ENCODE results near the gene ZNF326.
"Not testable (repeated sequence)": the region's sequence is repeated elsewhere in the genome, so short reads cannot be mapped to it uniquely, and the experiment has no call there.

ZNF326 gene

DNA sequence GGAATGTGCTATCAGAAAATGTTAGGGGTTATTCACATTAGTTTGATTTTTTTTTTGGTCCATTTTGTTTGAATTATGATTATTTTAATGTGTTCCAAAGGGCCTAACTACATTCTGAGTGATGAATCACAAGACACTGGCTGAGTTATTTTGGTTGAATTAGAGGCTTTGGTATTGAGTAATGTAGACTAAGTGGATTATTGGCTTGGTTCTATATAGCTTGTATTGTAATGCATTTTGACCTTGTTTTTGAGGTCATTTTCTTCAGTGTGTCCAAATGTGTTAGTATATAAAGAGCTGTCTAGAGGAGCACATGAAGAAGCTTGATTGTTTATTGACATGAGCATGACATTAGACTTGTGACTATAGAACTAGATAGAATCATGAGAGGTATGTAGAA is 3.4 kb downstream of the ZNF326 start:
- DNase-seq, result no peak

DNA sequence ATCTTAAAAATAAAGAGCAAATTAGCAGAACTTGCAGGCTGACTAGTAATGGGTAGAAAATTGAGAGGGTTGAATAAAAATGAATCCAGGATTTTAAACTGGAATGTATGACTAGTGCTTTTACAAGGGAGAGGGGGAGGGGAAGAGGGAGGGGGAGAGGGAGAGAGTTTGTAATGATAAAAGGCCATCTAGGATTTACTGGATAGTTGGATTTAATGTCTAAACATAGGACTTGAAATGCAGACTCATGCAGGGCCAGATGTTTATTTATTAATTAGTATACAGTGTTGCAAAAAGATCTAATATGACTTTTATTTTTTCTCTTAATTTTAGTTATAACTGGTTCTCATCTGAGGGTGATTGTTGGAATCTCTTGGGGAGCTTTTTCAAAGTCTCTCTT is 4.3 kb downstream of the ZNF326 start:
- no peak for DNase-seq

DNA sequence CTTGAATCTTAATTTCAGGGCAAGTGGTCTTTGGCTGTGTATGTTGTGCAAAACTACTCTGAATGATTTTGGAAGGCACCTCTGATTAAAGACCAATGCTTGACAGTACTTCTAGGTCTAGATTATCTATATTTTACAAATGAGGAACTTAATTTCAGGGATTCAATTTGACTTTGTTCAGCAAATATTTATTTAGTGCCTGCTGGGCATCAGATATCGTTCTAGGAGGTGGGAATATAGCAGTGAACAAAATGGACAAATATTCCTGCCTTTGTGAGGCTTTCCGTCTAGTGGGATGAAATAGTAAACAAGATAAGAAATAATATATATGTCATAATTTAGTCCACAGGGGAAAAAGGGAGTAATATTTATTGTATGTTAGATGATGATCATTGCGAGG is 4.7 kb downstream of the ZNF326 start:
- no peak for DNase-seq

DNA sequence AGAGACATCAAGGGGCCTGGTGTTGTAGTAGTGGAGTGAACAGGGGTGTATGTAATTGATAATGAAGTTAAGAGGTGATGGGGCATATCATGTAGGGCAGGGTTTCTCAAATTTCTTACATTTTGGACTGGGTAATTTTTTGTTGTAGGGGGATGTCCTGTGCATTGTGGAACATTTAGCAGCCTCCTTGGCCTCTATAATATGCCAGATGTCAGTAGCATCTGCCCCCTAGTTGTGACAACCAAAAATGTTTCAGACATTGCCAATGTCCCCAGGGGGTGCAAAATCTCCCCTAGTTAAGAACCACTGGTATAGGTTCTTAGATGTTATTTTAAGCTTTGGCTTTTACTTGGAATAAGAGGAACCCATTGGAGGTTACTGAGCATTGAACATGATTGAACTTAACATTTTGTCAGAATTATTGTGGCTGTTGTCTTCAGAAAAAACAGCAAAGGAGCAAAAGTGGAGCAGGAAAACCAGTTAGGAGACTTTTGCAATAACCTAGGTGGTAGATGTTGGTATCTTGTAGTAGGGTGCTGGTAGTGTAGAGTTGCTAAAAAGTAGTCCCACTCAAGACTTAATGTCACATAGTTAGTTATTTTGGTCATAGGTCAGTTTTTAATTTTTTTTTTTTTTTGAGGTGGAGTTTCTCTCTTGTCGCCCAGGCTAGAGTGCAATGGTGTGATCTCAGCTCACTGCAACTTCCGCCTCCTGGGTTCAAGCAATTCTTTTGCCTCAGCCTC is 6.2 kb downstream of the ZNF326 start:
- no peak for DNase-seq

DNA sequence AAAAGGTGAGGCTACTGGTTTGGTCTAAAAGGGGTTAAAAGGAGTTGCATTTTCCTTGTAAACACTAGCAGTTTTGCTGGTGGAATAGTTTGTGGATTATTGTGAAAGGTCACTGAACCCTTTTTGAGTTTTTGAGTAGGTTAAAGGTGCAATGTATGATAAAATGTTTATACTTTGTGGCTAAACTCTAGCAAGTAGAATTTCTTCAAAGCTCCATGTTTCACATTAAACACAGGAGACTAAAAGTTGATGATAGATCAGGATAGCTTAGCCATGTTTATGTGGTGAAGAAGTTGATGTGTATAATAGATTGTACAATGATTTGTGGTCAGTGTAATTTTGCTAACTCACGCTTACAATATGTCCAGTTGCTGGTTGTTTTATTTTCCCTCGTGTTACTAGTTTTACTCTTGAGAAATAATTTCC is 13.1 kb downstream of the ZNF326 start:
- DNase-seq, result no peak

DNA sequence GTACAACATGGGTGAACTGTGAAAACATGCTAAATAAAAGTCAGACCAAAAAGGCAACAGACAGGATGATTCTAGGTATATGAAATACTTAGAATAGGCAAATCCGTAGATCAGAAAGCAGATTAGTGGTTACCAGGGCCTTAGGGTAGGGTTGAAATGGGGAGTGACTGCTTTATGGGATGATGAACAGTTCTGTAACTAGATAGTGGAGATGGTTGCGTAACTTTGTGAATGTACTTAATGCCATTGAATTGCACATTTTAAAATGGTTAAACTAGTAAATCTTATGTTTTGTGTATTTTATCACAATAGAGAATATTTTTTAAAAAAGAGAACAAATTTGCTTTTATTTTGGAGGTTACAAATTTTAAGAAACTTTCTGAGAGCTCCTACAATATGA is 17.4 kb downstream of the ZNF326 start:
- no peak for DNase-seq

DNA sequence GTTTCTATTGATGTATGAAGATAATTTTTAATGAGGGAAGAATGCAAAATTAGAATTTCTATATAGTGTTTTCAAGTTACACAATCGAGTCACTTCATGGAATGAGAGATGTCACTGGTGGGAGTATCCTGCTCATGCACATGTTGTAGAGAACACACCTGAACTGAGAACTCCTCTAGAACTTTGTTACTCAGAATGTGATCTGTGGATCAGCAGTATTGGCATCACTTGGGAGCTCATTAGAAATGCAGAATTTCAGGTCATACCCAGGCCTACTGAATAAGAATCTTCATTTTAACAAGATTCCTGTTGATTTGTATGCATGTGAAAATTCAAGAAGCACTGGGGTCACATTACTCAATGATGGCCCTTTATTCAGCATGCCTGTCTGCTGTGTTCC is 28.8 kb downstream of the ZNF326 start:
- DNase-seq, result no peak

DNA sequence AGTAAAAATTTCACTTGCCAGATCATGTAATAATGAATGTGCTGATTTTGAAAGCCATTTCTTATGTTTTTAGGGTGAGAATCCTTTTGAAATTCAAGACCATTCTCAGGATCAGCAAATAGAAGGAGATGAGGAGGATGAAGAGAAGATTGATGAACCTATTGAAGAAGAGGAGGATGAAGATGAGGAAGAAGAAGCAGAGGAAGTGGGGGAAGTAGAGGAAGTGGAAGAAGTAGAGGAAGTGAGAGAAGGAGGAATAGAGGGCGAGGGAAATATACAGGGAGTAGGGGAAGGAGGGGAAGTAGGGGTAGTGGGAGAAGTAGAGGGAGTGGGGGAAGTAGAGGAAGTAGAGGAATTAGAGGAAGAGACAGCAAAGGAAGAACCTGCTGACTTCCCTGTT is 32.4 kb downstream of the ZNF326 start:
- DNase-seq, result no peak

DNA sequence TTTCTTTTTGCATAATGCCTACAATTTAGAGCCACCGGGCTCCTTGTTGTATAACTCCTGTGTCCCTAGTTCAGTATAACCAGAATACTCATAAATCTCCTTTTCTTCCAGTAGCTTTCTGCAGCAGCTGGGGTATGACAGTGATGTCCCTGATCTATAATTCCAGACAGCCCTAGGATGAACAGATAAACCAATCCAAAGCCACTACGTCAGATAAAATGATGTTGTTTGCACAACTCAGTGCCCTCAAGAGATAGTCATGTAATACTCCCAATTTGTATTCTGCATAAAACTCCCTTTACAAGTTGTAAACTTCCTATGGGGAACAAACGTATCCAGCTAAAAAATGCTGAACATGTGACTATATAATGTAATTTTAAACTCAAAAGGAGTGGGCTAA is 44.7 kb downstream of the ZNF326 start:
- DNase-seq, result no peak

DNA sequence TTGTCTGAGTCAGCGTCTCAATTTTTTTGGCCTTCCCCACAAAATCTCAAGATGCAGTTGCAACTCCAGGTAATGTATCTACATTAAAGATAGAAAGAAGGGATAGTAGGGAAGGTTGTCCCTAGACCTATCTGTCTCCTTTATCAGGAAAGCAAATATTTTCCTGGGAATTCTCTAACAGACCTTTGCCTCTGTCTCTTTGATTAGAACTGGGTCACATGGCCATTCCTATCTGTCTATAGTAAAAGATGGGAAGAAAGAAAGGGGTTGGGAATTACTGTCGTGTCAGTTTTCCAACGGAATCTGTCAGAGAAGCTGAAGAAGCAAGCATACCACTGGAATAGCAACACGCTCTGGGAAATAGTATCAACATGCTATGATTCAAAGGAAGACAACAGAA is 48.7 kb downstream of the ZNF326 start:
- DNase-seq, result no peak

DNA sequence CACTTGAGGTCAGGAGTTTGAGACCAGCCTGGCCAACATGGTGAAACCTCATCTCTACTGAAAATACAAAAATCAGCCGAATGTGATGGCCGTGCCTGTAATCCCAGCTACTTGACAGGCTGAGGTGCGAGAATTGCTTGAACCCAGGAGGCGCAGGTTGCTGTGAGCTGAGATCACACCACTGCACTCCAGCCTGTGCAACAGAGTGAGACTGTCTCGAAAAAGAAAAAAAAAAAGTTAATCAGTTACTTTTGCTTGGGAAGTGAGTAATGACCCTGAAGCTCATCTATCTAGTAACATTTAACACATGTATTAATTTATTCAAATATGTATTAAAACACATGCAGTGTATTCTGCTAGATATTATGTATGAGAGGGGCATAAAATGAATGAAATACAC is 49.4 kb downstream of the ZNF326 start:
- no peak for DNase-seq

DNA sequence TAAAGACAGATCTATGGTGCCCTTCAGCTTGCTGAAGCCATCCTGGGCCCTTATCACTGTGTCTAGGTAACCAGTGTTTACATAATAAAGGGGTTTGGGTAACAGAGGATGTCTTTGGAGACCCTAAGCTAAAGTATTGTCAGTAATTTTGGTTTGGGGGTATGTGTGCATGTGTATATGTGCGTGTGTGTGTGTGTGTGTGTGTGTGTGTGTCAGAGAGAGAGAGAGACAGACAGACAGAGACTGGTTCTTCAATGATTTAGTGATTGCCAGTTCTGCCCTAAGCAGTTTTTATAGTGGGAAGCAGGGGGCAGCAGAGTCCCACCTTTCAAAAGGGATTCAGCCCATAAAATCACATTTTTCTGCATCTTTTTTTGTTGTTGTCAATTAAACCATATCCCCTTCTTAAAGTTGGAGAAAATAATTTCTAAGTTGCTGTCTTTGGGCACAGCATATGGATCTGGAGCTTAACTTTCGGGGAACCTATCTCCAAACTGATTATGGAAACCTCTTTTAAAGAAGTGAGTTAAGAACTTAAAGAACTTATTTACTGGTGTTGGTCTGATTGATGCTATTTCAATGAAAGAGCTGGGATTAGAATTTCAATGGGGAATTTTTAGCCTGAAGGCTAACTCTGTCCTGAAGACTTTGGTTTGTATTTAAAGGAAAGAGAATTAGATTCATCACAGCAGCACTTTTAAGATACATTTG is 51.1 kb downstream of the ZNF326 start:
- no peak for DNase-seq

DNA sequence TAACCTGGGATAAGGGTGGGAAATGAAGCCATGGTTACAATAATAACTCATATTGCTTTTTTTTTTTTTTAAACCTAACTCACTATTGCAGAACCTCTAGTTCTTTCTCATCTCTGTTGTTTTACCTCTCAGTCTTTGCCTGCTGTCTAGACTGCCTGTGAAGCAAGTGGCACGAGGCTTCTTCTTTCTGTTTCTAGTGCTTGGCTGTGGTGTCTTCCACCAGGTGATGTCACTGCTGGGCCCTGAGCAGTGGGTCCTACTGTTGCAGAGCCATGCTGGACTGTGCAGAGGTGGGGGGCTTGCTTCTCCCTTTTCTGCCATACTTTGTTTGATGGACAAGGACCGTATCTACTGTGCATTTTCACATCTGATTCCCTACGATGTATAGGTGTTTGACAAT is 51.7 kb downstream of the ZNF326 start:
- no peak for DNase-seq

DNA sequence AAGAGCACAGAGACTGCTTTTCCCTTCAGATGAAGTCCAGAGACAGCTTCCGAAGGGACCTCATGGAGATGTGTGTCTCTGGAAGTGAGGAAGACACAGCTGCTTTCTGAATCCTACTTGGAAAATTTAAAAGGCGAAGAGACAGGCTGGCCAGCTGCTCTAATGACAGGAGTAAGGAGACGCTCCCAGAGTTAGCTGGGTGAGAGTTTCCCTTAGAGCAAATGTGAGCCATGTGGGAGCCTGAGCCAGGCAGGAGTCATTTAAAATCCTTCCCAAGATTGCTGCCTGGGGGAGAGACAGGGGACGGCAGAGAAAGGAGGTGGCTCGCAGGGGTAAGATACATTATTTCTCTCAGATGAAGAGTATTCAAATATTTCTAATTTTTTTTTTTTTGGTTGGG is 53.1 kb downstream of the ZNF326 start:
- no peak for DNase-seq

DNA sequence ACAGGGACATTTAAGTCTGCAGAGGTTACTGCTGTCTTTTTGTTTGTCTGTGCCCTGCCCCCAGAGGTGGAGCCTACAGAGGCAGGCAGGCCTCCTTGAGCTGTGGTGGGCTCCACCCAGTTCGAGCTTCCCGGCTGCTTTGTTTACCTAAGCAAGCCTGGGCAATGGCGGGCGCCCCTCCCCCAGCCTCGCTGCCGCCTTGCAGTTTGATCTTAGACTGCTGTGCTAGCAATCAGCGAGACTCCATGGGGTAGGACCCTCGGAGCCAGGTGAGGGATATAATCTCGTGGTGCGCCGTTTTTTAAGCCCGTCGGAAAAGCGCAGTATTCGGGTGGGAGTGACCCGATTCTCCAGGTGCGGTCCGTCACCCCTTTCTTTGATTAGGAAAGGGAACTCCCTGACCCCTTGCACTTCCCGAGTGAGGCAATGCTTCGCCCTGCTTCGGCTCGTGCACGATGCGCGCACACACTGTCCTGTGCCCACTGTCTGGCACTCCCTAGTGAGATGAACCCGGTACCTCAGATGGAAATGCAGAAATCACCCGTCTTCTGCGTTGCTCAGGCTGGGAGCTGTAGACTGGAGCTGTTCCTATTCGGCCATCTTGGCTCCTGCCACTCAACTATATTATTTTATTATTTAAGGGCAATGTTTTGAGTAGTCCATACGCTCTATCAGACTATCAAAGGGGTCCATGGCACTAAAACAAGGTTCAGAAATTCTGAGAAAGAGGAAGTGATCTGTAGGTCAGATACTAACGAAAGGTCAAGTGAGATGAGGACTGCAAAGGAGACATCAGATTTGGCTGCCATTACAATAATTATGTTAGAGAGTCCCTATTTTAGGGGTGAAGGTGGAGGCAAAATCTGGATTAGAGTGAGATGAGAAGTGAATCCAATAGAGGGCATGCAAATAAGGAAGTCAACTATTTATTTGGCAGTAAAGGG is 68.1 kb downstream of the ZNF326 start:
- DNase-seq, result not testable (repeated sequence)

DNA sequence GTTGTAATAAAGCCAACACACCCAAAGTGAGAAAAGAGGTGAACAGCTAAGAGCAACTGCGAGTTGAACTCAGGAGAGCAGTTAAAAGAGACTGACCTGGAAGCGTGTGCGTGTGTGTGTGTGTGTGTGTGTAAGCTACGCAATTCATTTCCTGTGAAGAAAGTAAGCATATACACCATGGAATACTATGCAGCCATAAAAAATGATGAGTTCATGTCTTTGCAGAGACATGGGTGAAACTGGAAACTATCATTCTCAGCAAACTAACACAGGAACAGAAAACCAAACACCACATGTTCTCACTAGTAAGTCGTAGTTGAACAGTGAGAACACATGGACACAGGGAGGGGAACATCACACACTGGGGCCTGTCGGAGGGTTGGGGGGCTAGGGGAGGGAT is 69.2 kb downstream of the ZNF326 start:
- DNase-seq, result not testable (repeated sequence)

DNA sequence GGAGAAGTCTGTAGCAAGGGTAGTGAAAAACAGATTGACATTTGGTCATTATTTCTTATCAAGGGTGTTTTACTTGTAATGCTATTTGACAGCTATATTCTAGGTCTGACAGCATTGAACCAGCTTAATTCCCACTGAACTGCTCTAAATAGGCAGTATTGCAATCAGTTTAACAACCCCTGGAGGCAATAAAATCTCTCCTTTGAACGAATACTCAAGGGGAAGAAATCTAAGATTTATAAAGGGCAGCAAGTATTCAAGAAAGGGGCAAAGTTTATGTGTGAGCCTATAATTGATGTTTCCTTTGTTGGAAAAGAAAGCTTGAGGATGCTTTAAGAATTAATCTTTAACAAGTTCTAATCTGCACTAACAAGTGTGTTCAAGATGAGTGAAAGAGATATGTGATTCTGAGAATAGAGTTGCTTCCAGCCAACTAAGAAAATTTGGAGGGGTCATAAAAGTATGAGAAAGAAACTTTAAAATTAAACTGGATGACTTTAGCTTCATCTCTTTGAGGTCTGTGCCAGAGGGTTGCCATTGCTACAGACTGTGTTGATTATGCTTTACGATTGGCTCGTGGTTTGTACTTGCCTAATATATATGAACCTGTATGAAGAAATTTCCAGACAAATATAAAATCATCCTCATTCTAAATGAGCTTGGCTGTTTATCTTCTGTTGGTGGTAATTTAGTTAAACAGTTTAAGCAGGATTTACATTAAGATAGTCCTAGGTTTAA is 72.5 kb downstream of the ZNF326 start:
- no peak for DNase-seq

DNA sequence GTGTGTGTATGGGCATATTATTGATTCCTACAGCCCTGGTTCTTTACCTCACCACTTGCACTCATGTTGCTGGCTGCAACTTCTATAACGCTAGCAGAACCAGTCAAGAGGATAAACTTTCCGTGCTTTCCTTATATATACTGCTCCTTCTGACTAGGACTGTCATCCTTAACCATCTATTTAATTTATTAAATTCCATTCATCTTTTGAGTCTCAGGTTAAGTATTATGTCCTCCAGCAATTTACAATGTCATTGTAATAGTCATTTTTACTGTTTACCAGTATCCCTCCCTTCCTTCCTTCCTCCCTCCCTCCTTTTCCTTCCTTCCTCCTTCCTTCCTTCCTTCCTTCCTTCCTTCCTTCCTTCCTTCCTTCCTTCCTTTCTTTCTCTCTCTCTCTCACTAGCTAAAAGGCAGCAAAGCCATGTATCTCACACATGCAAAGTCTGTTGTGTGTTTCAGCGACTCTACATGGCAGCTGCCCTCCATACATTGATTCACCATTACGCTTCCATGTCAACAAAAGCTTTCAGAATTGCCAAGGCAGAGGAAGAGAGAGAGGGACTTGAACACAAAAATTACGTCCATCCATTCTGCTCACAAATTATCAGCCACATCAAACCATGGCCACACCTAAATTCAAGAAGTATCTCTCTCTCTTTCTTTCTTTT is 73.8 kb downstream of the ZNF326 start:
- DNase-seq, result no peak

DNA sequence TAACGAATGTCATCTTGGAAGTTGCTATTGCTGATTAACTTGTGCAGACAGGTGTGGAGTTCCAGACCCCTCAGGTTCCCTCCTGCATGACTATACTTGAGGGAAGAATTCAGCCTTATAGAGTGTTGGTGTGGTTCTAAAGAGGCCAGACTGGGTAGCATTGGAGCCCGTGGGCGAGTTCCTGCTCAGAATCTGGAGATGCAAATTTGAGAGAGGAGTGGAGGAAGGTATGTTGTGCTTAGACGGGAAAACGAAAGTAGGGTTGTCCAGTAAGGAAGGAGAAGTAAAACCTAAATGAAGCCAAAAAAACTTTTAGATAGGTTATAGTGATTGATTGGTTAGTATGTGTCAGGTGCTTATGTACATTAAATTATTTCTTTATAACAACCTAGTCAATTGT is 79.2 kb downstream of the ZNF326 start:
- DNase-seq, result no peak

DNA sequence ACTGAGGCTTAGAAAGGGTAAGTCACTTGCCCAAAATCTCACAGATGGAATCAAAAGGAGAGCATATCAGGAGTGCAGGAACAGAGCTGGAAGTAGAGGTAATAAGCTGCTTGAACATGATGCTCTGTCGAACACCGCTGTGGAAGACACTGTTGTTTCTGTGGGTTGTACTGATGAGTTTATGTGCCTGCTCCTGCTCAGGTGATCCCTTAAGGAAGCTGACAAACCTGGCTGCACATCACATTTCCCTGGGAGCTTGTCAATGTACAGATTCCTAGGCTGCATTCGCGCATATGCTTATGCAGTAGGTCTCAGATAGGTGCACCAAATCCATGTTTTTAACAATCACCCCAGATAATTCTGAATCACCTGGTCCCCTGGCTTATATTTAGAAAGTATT is 79.7 kb downstream of the ZNF326 start:
- no peak for DNase-seq

DNA sequence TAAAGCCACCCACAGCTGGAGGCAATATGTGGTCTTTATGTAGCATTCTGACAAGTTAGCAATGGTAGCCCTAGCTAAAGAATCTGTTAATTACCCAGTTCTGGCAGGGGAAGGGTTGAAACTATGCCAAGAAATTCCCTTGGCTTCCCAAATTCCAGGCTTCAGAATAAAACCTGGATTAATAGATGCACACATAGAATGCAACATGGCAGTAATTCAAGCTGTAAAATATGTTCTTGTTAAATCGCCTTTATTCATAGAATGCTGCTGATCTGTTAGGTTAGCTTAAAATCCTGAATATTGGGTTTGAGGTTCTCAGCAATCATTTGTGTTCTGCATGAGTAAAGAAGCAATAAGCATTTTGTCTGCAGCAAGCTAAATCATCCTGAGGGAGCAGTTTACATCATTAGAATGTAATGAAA is 80.1 kb downstream of the ZNF326 start:
- no peak for DNase-seq

DNA sequence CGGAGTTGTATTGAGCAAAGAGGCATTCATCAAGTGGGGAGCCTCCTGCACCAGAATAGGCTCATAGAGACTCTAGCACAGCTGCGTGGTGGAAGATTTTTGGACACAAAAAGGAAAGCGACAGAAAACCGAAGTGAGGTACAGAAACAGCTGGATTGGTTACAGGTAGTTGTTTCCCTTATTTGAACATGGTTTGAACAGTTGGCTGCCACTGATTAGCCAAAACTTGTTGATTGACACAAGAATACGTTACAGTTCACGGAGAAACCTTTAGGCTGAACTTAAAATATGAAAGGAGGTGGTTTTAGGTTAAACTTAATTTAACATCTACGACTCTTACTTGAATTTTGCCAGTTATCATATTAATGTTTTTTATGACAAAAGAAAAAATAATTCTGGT is 89.1 kb downstream of the ZNF326 start:
- no peak for DNase-seq

Measured in CD4-positive, alpha-beta T cell treated with Interleukin-15 for 1 hour (primary cell).